ENCODE measurements around the gene INTS15. TPM values are rescaled to one million over a fixed set of nuclear protein-coding genes. Genes with fewer than 3 reads are reported as not detected.

INTS15 gene
- total RNA-seq, 3 donors from 2014 or later = 24.5 to 38.5 (median 26.2) TPM

- no peak for TF ChIP-seq CTCF (IDR thresholded peaks at IDR 0.05)
- H3K4me1 ChIP-seq (ENCODE audit: low read depth) = no peaks in the 10 kb centered on the region
These were observed 66.0 kb downstream of the INTS15 start for GRCh38 chr7:6655636-6656385.

GRCh38 chr7:6656413-6656812, 66.6 kb downstream of the INTS15 start:
- no peak for DNase-seq
- peaks cover 4% of the 10 kb centered on the region for H3K36me3 ChIP-seq (ENCODE audit: low read depth)
- no peak for ATAC-seq
- intact Hi-C loops (cut with DNase I, micrococcal nuclease) = no loop called here
- H3K9me3 ChIP-seq = peaks cover 2% of the 10 kb centered on the region
- no peak for TF ChIP-seq CTCF (IDR thresholded peaks at IDR 0.05)
- no peak overlapping the region for H3K4me3 ChIP-seq
- H3K4me1 ChIP-seq (ENCODE audit: low read depth) = no peaks in the 10 kb centered on the region

More at GRCh38 chr7:6655636-6656385, 66.0 kb downstream of the INTS15 start:
- no peak overlapping the region for H3K4me3 ChIP-seq
- intact Hi-C loops (cut with DNase I, micrococcal nuclease) = no loop called here
- ATAC-seq = no peak
- DNase-seq = peak in 1 of 3 donors; percentile 44
- peaks cover 2% of the 10 kb centered on the region for H3K9me3 ChIP-seq
- H3K36me3 ChIP-seq (ENCODE audit: low read depth) = peaks cover 4% of the 10 kb centered on the region

Other genes with a start within 250 kb of the INTS15 start
- gene FAM220A, start 241.1 kb upstream of the INTS15 start, total RNA-seq = 10 to 100 TPM in 2 of 3 donors, 1 to 10 TPM in 1; 6.8 to 15.5 (median 11.6) TPM
- 100 to 1,000 TPM; 294 to 402 (median 391) TPM for gene RAC1, start 215.5 kb upstream of the INTS15 start, total RNA-seq
- gene DAGLB, start 142.1 kb upstream of the INTS15 start, total RNA-seq = 10 to 100 TPM; 18.4 to 25.4 (median 20.3) TPM
- gene KDELR2, start 105.9 kb upstream of the INTS15 start, total RNA-seq = 100 to 1,000 TPM; 118 to 225 (median 219) TPM
- 1 to 10 TPM in 1 of 3 donors, under 1 TPM in 2; 0.41 to 1.0 (median 0.58) TPM for gene GRID2IP, start 38.6 kb upstream of the INTS15 start, total RNA-seq
- gene ZDHHC4, start 12.6 kb upstream of the INTS15 start, total RNA-seq = 10 to 100 TPM; 40.4 to 55.9 (median 41.7) TPM
- 10 to 100 TPM in 1 of 3 donors, 1 to 10 TPM in 1, under 1 TPM in 1; 0.84 to 19.9 (median 1.4) TPM for gene ZNF853, start 25.6 kb downstream of the INTS15 start, total RNA-seq
- gene ZNF316, start 47.3 kb downstream of the INTS15 start, total RNA-seq = 10 to 100 TPM; 22.3 to 40.9 (median 24.1) TPM
- gene ZNF12, start 116.9 kb downstream of the INTS15 start, total RNA-seq = 10 to 100 TPM; 17.7 to 27.7 (median 26.1) TPM
- under 1 TPM in 1 of 3 donors, not detected in 2; 0.32 TPM for gene RSPH10B2, start 164.1 kb downstream of the INTS15 start, total RNA-seq
- gene CCZ1B, start 236.3 kb downstream of the INTS15 start, total RNA-seq = 10 to 100 TPM; 60.6 to 82.3 (median 65.2) TPM

Measured in mucosa of descending colon (tissue), 3 donors.